GM21360 (cell line): ENCODE results near the gene NPNT.

Experiments used
- ATAC-seq: cut with Tn5 transposase; IDR thresholded peaks from one replicate; pipeline ENCODE4 v1.9.1; 2021; ENCODE audit warnings: mild to moderate bottlenecking, moderate library complexity; ENCODE audit not compliant: unreplicated experiment

NPNT gene

GRCh38 chr4:105917171-105917685 is 22.0 kb downstream of the NPNT start:
- ATAC-seq: no peak

DNA sequence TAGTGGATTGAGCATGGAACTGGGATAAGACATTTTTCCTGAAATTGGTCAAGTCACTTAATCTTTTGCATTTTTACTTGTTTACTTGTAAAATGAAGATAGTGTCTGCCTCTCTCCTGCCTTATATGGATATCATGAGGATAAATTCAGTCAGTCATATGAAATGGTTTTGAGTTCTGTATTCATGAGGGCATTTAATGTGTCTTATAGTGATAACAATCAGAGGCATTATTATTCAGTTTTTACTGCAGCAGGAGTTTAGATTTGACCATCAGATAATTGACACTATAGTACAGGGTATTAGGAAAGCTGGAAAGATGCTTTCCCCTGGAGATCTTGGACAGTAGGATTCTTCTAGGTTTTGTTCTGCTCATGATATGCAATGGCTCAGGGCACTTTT is 26.0 kb downstream of the NPNT start:
- ATAC-seq: no peak

GRCh38 chr4:105923497-105924238 is 28.4 kb downstream of the NPNT start:
- no peak for ATAC-seq

- no peak for ATAC-seq
These were observed 29.1 kb downstream of the NPNT start for GRCh38 chr4:105924341-105924740.

DNA sequence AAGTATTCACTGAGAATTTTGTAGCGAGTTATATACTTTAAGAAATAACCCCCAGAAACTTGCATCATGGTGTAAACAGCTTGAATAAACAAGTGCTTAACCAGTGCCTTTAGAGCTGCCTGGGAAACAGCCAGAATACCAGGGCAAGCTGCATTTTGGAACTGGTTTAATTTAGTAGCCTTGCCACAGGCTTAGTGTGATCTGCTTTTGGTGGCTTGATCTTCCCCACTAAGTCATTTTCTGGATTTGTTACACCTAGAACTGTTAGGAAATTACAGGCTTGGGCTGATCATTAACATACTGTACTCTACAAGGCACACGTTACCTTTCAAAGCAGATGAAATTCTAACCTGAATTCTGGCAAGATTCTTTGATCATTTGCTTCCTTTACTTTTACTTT is 35.4 kb downstream of the NPNT start:
- ATAC-seq: no peak

DNA sequence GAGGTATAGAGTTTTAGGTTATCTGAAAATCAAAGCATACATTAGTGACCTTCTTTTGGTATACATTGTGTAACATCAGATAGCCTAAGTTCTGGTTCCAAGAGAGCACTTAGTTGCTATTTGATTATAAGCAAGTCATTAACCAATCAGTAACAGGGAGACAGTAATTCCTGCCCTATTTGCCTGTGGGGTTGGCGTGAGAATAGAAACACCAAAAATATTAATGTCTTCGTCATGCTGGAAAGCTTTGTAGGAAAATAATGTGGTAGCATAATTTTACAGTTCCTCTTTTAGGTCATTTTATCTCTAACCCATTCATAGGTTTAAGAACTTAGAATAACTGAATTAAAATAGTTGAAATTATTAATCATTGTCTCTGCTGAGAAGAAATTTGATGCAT is 37.8 kb downstream of the NPNT start:
- no peak for ATAC-seq

GRCh38 chr4:105934386-105934785 is 39.1 kb downstream of the NPNT start:
- ATAC-seq: no peak

- ATAC-seq: no peak
These were observed 41.6 kb downstream of the NPNT start for GRCh38 chr4:105936901-105937300.

- no peak for ATAC-seq
These were observed 42.5 kb downstream of the NPNT start for GRCh38 chr4:105937759-105938158.

DNA sequence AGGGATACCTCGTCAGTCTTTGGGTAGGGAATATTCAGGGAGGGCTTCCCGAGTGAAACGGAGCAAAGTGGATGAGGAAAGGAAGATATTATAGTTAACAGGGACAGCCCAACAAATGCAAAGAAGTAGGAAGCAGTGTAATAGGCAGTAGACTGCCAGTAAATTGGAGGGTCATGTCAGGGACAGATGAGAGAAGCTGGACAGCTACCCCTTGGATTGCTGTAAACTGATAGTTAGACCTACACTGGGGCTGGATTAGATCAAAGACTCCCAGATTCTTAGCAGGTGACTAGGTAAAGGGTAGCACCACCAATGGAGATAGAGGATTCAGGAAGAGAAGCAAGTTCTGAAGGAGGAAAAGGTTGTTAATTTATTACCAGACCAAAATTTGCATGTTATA is 48.0 kb downstream of the NPNT start:
- no peak for ATAC-seq

GRCh38 chr4:105944540-105944939 is 49.3 kb downstream of the NPNT start:
- no peak for ATAC-seq

DNA sequence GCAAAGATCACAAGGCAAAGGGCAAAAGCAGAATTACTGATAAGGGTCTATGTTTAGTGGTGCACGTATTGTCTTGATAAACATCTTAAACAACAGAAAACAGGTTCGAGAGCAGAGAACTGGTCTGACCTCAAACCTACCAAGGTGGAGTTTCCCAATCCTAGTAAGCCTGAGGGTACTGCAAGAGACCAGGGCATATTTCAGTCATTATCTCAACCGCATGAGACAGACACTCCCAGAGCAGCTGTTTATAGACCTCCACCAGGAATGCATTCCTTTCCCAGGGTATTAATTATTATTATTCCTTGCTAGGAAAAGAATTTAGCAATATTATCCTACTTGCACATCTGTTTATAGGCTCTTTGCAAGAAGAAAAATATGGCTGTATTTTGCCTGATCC is 51.5 kb downstream of the NPNT start:
- ATAC-seq: no peak

- no peak for ATAC-seq
These were observed 55.4 kb downstream of the NPNT start for GRCh38 chr4:105950701-105951100.

- no peak for ATAC-seq
These were observed 55.9 kb downstream of the NPNT start for GRCh38 chr4:105951198-105951597.

GRCh38 chr4:105952591-105952990 is 57.3 kb downstream of the NPNT start:
- no peak for ATAC-seq

DNA sequence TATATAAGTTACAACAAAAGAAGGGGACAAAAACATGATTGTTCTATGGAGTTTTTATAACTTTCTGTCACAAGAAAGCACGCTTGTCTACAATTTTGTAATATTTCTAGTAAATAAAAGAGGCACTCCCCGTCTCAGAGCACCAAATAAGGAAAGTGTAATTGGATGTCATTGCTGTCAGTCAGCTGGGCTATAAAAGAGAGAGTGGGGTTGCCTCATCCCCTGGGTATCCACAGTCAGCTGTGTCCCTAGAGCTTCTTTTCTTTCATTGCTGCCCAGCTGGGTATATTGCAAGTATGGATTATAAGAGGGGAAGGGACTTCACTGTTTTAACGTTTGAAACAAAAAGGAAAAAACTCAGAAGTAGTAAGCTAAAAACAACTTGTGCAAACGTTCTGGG is 61.3 kb downstream of the NPNT start:
- no peak for ATAC-seq

GRCh38 chr4:105957680-105958079 is 62.4 kb downstream of the NPNT start:
- no peak for ATAC-seq

DNA sequence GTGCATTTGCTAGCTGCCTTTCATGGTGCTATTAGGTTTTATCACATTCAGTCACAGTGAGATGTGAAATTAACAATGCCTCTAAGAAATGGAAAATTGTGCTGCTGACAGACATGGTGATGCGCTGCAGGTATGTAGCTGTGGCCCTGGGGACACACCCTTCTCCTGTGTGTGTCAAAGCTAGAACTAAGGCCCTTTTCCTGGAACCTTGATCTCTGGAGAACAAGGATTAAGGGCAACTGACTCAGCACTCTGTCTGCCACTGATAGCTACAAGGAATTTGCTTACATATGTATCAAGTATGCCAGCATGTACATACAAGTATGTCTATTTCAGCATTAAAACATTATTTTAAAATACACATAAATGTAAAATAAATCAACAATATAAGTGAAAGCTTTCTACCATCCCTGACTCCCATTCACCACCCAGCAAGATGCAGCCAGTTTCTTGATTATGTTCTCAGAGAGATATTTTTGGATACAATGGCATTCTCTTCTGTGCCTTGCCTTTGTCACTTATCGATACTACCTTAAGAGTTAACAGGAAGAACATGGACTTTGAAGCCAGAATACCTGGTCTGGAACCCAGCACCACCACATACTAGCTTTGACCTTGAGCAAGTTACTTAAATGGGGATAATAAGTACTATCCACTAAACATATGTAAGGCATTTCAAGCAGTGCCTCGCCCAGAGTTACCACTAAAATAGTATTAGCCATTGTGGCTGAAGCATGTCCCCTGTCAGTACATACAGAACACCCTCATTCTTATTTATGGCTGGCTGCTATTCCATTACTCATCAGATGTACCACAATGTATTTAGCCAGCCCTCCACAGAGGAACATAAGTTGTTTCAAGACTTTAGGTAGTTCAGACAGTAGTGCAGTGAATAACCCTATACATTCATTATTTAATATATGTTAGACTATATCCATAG is 68.5 kb downstream of the NPNT start:
- no peak for ATAC-seq

DNA sequence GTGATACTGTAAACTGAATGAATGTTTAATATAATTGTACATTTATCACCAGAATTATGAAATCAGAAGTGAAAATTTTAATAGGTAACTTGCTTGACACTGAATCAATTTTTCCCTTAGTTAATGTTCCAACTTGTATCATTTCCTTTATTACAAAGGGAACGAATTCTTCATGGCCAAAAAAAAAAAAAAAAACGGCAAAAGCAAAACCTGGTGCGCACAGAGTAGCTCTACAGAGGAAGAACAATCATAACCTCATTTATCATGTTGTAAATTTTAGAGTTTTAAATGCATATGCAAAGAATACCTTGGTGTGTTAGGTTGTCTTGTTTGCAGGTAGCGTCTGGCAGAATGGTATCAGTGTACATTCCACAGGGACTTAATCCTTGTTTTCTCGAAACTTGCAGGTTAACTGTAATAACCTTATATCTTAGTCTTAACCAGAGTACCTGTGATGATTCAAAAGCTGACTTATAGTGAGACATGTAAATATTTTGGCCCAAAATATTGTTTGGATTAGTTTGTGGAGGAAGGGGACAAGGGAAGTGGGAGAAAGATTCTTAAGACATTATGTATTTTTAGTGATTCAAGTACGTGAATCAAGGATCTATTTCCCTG is 70.0 kb downstream of the NPNT start:
- no peak for ATAC-seq

GRCh38 chr4:105966051-105966450 is 70.8 kb downstream of the NPNT start:
- ATAC-seq: no peak

- no peak for ATAC-seq
These were observed 71.9 kb downstream of the NPNT start for GRCh38 chr4:105967058-105967658.
